Endodermal cell (in vitro differentiated cells): ENCODE results near the gene WBP1L. TPM values are rescaled to one million over a fixed set of nuclear protein-coding genes. Genes with fewer than 3 reads are reported as not detected.

Experiments used
- DNase-seq: peaks from one replicate; pipeline ENCODE4 v3.0.0-alpha.2; 2017
- H3K27ac ChIP-seq: 2 replicates; pipeline ENCODE4 v1.5.1; 2013; ENCODE audit warnings: mild to moderate bottlenecking, low read depth, low read length, moderate library complexity
- H3K27me3 ChIP-seq: 2 replicates; pipeline ENCODE4 v1.6.1; 2013; ENCODE audit warnings: mild to moderate bottlenecking, low read length, moderate library complexity; ENCODE audit not compliant: insufficient read depth, control insufficient read depth, poor library complexity, severe bottlenecking
- H3K36me3 ChIP-seq: 2 replicates; pipeline ENCODE4 v1.7.0; 2013; ENCODE audit warnings: mild to moderate bottlenecking, low read length, moderate library complexity; ENCODE audit not compliant: control insufficient read depth, insufficient read depth
- H3K4me1 ChIP-seq: one replicate; pipeline ENCODE4 v1.7.0; 2013; ENCODE audit warnings: low read length; ENCODE audit not compliant: control insufficient read depth, insufficient read depth
- H3K4me3 ChIP-seq: 2 replicates; pipeline ENCODE4 v1.5.1; 2013; ENCODE audit warnings: mild to moderate bottlenecking, low read length, moderate library complexity
- H3K9ac ChIP-seq: 2 replicates; pipeline ENCODE4 v1.6.1; 2013; ENCODE audit warnings: mild to moderate bottlenecking, low read length, moderate library complexity; ENCODE audit not compliant: poor library complexity, severe bottlenecking; ENCODE audit errors: extremely low read depth
- H3K9me3 ChIP-seq: 2 replicates; pipeline ENCODE4 v1.6.1; 2013; ENCODE audit warnings: mild to moderate bottlenecking, low read length, moderate library complexity; ENCODE audit not compliant: control insufficient read depth
- H3K27ac Mint-ChIP-seq: 2 replicates; pipeline ENCODE4 v1.8.0; 2020; ENCODE audit warnings: mixed read lengths
- H3K27me3 Mint-ChIP-seq: 2 replicates; pipeline ENCODE4 v1.8.0; 2021; ENCODE audit warnings: mild to moderate bottlenecking, mixed read lengths; ENCODE audit not compliant: insufficient read depth
- H3K36me3 Mint-ChIP-seq: 2 replicates; pipeline ENCODE4 v1.8.0; 2020; ENCODE audit warnings: low read depth, mixed read lengths
- H3K4me1 Mint-ChIP-seq: 2 replicates; pipeline ENCODE4 v1.8.0; 2020; ENCODE audit warnings: mixed read lengths
- H3K4me3 Mint-ChIP-seq: 2 replicates; pipeline ENCODE4 v1.8.0; 2020; ENCODE audit warnings: mild to moderate bottlenecking, moderate library complexity, mixed read lengths
- H3K9me3 Mint-ChIP-seq: 2 replicates; pipeline ENCODE4 v1.8.0; 2020; ENCODE audit warnings: mild to moderate bottlenecking, mixed read lengths
- CTCF ChIP-seq: fragments of 200-600 bp; sonication (generic); conservative IDR thresholded peaks from 2 replicates; pipeline ENCODE4 v1.5.0; 2021; ENCODE audit warnings: antibody characterized with exemption, mild to moderate bottlenecking
- WGBS, 2 experiments: methylation state at CpG; one replicate each; pipeline versions ENCODE4 v1.1.5 to v1.1.7; 2013; ENCODE audit warnings: missing lambda C conversion rate in 2 of 2, mixed read lengths in 1 of 2; ENCODE audit not compliant: insufficient coverage in 1 of 2, insufficient read length in 1 of 2; 5-methylcytosine and 5-hydroxymethylcytosine counted together
- total RNA-seq, 2 donors: library from RNA; stranded (reverse); fragmentation: NEBNext Ultra II Directional in 1 of 2; extraction: Animal tissue kit (Norgen Biotek cat#: 25700) in 1 of 2; gene quantifications; 2 replicates in 1 of 2; 3 replicates in 1 of 2; pipeline ENCODE4 v1.2.1, GENCODE V29; 2021

The WBP1L gene
- total RNA-seq, 2 donors from 2014 or later = 23.5 to 25.8 TPM

DNA sequence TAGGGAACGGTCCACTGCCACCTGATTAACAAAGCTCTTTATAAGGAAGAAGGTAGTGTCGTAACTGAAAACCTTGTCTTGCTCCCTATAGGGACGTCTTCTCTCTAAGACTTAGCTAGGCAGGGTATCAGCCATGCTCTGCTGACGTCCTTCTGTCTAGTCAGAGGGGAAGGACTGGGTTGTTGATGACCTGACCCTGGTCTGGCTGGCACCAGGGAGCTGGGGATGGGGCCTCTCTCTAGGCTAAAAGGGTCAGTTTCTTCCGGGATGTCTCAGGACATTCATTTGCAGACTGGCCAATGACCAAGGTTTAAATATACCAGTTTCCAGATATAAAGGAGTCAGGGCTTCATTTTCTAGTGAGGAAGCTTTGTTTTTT, 83.8 kb downstream of the WBP1L start:
- H3K27ac ChIP-seq = no peak overlapping the region
- Mint-ChIP-seq H3K27ac (no peak overlapping the region), H3K4me3 (no peak overlapping the region), H3K27me3 (peaks cover 2% of the 10 kb centered on the region), H3K9me3 (peaks cover 18% of the 10 kb centered on the region), H3K36me3 (no peaks in the 10 kb centered on the region), H3K4me1 (no peaks in the 10 kb centered on the region)
- H3K36me3 ChIP-seq = no peaks in the 10 kb centered on the region
- WGBS, 2 experiments = 78 to 83% methylated on average over 5 of the region's 5 CpGs
- no peak for TF ChIP-seq CTCF
- peaks cover 14% of the 10 kb centered on the region for H3K9me3 ChIP-seq
- DNase-seq = no peak
- no peak overlapping the region for H3K4me3 ChIP-seq
- H3K9ac ChIP-seq = no peak overlapping the region
- no peaks in the 10 kb centered on the region for H3K4me1 ChIP-seq
- H3K27me3 ChIP-seq = no peaks in the 10 kb centered on the region

GRCh38 chr10:102831322-102832071, 87.7 kb downstream of the WBP1L start:
- Histone ChIP-seq H3K9ac (no peak overlapping the region), H3K36me3 (no peaks in the 10 kb centered on the region), H3K27ac (no peak overlapping the region), H3K4me1 (no peaks in the 10 kb centered on the region), H3K27me3 (no peaks in the 10 kb centered on the region), H3K9me3 (no peaks in the 10 kb centered on the region), H3K4me3 (no peak overlapping the region)
- no peak overlapping the region for H3K4me3 Mint-ChIP-seq
- H3K9me3 Mint-ChIP-seq = no peaks in the 10 kb centered on the region
- H3K36me3 Mint-ChIP-seq = no peaks in the 10 kb centered on the region
- DNase-seq = no peak
- peaks cover 2% of the 10 kb centered on the region for H3K27me3 Mint-ChIP-seq
- 89 to 93% methylated on average over 11 to 14 of the region's 16 CpGs for WGBS, 2 experiments
- no peak overlapping the region for H3K27ac Mint-ChIP-seq
- H3K4me1 Mint-ChIP-seq = no peaks in the 10 kb centered on the region
- no peak for TF ChIP-seq CTCF

GRCh38 chr10:102832248-102832647, 88.5 kb downstream of the WBP1L start:
- DNase-seq = no peak
- Histone ChIP-seq H3K4me1 (no peaks in the 10 kb centered on the region), H3K27me3 (no peaks in the 10 kb centered on the region), H3K9me3 (peaks cover under 1% of the 10 kb centered on the region), H3K36me3 (no peaks in the 10 kb centered on the region), H3K4me3 (no peak overlapping the region), H3K9ac (no peak overlapping the region), H3K27ac (no peak overlapping the region)
- no peaks in the 10 kb centered on the region for H3K4me1 Mint-ChIP-seq
- no peaks in the 10 kb centered on the region for H3K36me3 Mint-ChIP-seq
- no peak overlapping the region for H3K4me3 Mint-ChIP-seq
- 95% methylated on average over 8 to 14 of the region's 14 CpGs for WGBS, 2 experiments
- peaks cover 2% of the 10 kb centered on the region for H3K9me3 Mint-ChIP-seq
- TF ChIP-seq CTCF = no peak
- no peak overlapping the region for H3K27ac Mint-ChIP-seq
- H3K27me3 Mint-ChIP-seq = peaks cover 2% of the 10 kb centered on the region
